Stimulated activated CD8-positive, alpha-beta memory T cell treated with anti-CD3 and anti-CD28 coated beads, Interleukin-4, amount 100 ng/mL, for 24 hours (primary cell): ENCODE data around the gene ARRDC5.
"Not testable (repeated sequence)": the region's sequence is repeated elsewhere in the genome, so short reads cannot be mapped to it uniquely, and the experiment has no call there.

Experiments
- DNase-seq: peaks from one replicate; pipeline ENCODE4 v3.0.0-alpha.2; 2020; ENCODE audit warnings: low read depth

Gene ARRDC5

DNA sequence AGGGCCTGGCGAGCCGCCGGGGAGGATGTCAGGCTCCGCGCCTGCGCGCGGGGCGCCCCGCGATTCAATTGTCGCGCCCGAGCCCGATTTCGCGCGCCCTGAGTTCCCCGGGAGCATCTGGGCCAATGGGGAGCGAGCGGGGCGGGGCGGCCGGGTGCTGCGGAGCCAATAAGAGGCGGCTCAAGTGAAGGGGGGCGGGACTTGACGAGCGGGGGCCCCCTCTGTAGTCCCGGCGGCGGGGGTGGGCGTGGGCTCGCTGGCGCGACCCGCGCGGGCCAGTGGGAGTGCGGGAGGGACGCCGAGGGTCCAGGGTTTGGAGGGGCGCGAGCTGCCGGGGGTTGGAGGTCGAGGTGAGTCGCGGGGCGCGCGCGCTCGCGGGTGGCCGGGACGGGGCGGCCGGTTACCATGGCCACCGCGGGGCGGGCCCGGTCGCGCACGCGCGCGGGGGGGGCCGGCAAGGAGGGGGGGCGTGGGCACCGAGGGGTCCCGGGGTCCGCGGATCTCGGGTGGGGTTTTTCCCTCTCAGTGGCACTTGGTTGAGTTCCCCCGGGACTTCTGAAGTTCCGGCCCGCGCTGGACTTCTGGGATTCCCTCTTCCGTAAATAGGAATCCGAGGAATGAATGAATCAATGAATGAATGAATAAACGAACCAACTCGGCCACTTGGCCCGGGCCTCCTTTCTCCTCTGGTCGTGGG lies 7.3 kb upstream of the ARRDC5 start:
- DNase-seq: peak; percentile 90

DNA sequence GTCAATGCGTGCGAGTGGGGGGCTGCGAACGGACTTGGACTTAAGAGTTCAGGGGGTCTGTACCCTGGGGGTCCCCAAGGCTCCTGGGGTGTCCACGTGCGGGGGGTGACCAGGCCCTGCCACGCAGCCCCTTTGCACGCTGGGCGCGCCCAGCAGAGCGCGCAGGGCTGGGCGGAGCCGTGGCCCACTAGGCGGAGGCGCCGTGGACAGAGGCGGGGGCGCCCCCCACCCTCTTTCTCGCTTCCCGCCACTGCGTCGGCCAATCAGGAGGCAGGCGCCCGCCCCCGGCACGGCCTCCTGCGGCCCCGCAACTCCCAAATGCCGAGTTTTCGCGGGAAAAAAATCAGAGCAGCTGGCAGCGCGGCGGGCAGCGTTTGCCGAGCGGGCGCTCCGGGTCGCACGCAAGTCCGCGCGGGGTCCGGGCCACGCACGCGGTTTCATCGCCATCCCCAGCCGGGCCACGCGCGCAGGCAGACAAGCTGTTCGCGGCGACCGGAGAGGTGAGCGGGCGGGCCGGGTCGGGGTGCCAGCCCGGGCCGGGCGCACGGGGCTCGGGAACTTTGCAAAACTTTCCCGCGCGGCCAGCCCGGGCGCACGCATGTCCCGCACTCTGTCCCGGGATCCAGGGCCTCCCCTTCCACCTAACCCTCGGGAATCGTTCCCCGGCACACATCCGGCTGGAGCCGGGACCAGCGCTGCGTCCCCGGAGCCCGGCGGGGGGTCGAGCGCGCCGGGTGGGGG lies 6.6 kb upstream of the ARRDC5 start, which contains the start of gene UHRF1:
UHRF1 (plus strand) TSS at position 346 of the 741 bp plus-strand sequence. CDS start 1,385 bp downstream, outside the sequence.
- DNase-seq: peak; percentile 70

DNA sequence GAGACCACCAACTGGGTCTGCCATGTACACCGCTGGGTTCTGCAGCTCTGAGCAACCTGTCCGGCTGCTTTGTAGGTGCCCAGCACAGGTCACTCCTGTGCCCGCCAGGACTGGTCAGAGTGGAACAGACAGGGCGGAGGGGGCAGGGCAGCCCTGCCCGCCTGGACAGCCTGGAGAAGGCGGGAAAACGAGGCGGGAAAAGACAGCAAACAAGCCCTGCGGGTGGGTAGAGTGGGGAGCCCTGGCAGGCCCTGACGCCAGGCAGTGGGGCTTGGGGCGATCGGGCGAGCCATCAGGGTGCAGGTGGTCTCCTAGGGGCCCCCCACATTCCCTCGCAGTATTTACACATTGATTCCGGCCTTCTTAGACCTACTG lies 6.1 kb upstream of the ARRDC5 start:
- DNase-seq: no peak

DNA sequence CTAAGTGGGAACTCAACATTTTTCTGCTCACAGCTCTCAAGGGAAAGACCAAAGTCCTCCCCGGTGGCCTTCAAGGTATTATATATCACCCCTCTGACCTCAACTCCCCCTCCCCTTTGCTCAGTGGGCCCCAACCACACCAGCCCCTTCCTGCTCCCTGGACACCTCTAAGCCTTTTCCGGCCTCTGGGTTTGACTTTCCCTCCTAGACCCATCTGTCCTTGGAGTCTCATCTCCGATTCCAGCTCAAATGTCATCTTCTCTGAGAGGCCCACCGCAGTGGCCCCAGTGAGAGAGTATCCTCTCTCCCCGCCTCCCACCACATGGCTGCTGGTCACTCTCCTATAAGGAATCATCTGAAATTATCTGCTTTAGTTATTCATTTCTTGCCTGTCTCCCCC lies 5.7 kb upstream of the ARRDC5 start:
- no peak for DNase-seq

DNA sequence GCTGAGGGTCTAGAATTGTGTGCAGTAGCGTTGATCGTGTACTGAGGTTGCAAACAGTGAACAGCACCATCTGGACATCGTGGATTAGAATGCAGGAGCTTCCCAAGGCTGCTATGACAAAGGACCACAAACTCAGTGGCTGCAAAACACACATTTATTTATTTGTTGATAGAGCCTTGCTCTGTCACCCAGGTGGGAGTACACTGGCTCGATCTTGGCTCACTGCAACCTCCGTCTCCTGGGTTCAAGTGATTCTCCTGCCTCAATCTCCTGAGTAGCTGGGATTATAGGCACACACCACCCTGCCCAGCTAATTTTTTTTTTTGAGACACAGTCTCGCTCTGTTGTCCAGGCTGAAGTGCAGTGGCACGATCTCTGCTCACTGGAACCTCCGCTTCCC lies 4.3 kb upstream of the ARRDC5 start:
- DNase-seq: no peak

DNA sequence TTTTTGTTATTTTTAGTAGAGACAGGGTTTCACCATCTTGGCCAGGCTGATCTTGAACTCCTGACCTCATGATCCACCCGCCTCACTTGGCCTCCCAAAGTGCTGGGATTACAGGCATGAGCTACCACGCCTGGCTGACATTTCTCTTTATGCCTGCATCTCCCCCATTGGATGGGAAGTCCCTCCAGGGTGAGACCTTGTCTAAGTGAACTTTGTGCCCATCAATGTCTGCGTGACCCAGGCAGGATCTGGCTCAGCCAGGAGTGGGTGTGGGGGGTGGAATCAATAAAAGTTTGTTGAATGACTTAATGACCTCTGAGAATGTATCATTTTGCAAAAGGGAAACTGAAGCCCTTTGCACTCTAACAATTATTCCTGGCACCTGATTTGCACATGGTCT lies 1.8 kb upstream of the ARRDC5 start:
- DNase-seq: no peak

DNA sequence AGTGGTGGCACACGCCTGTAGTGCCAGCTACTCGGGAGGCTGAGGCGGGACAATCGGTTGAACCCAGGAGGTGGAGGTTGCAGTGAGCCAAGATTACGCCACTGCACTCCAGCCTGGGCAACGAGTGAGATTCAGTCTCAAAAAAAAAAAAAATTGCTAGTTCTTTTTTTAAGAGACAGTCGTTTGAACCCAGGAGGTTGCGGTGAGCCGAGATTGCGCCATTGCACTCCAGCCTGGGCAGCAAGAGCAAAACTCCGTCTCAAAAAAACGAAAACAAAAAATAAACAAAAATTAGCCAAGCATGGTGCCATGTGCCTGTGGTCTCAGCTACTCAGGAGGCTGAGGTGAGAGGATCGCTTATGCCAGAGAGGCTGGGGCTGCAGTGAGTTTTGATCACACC lies 1.8 kb downstream of the ARRDC5 start:
- DNase-seq: not testable (repeated sequence)

DNA sequence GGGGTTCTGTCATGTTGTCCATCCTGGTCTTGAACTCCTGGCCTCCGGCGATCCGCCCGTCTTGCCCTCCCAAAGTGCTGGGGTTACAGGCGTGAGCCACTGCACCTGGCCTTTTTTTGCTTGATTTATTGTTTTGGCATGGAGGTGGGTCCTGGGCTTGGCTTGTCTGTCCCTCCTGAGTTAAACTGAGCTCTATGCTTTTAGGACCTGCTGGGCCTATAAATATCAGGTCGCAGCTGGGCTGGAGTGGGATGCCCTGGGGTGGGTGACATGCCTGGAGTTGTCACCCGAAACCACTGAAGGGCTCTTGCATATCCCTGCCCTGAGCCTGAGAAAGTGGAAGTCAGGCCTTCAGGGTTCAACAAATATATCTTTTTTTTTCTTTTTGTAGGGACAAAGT lies 5.5 kb downstream of the ARRDC5 start:
- DNase-seq: no peak

DNA sequence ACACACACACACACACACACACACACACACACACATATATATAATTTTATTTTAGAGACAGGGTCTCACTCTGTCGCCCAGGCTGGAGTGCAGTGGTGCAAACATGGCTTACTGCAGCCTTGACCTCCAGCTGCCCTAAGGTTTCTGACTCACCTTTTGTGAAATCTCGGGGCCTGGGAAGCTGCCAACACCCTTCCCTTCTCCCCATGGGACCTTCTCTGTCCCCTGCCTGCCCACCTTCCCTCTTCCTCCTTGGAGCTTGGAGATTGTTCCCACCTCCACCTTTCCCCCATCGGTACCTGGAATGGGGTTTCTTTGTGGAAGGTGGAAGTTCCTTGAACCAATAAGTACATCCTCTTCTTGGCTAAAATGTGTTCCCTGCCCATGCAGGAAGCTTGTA lies 6.3 kb downstream of the ARRDC5 start:
- no peak for DNase-seq

DNA sequence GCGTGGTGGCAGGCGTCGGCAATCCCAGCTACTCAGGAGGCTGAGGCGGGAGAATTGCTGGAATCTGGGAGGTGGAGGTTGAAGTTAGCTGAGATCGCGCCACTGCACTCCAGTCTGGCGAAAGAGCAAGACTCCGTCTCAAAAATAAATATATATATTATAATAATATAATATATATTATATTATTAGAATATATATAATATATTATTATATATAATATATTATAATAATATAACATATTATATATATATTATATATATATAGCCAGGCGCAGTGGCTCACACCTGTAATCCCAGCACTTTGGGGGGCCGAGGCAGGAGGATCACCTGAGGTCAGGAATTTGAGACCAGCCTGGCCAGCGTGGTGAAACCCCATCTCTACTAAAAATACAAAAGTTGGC lies 9.7 kb downstream of the ARRDC5 start:
- not testable (repeated sequence) for DNase-seq

DNA sequence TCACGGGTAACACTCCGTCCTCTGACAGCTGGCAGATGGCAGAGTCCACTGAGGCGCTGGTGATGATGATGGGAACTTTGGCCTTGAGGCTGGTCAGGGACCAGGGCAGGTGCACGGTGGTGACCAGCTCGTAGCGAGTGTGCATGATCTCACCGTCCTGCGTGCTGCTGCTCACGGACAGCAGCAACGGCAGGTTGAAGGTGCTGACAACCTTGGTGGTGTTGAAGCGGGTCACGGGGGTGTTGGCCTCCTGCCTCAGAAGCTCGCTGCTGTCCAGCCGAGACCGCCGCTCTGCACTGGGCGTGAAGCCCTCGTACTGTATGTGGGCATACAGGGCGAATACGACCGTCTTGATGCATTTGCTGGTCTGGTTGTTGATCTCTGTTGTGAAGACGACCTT lies 11.6 kb downstream of the ARRDC5 start:
- no peak for DNase-seq

DNA sequence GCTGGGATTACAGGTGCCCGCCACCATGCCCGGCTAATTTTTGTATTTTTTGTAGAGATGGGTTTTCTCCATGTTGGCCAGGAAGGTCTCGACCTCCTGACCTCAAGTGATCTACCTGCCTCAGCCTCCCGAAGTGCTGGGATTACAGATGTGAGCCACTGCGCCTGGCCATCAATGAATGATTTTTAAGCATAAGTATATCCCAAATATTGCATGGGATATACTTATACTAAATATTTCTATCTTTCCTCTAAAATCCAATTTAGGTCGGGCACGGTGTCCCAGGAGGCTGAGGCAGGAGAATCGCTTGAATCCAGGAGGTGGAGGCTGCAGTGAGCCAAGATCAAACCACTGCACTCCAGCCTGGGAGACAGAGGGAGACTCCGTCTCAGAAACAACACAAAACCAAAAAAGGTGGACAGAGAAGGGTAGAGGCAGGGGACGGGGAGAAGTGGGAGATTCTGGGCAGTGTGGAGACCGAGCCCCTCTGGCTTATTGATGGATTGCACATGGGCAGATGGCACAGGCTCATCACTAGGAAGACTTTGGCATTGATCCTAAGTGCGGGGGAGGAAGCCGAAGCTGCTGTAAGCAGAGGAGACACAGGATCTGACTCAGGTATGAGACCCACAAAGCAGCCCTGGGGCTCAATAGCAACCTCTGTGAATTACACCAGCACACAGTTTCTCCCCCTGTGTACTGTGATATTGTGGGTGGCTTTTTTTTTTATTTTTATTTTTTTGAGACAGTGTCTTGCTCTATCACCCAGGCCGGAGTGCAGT lies 13.5 kb downstream of the ARRDC5 start:
- DNase-seq: no peak

DNA sequence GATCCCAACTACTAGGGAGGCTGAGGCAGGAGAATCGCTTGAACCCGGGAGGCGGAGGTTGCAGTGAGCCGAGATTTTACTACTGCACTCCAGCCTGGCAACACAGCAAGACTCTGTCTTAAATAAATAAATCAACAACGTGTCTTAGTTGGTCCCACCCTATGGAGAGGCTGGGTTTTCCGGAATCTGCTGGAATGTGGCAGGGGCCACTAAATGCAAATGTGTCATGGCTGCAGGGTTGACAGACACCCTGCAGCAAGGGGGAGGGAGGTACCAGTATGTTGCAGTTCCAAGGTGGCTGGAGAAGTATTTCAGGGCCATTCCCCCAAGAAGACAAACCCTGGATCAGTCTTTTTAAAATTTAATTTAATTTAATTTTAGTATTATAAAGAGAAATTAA lies 14.9 kb downstream of the ARRDC5 start:
- DNase-seq: not testable (repeated sequence)

DNA sequence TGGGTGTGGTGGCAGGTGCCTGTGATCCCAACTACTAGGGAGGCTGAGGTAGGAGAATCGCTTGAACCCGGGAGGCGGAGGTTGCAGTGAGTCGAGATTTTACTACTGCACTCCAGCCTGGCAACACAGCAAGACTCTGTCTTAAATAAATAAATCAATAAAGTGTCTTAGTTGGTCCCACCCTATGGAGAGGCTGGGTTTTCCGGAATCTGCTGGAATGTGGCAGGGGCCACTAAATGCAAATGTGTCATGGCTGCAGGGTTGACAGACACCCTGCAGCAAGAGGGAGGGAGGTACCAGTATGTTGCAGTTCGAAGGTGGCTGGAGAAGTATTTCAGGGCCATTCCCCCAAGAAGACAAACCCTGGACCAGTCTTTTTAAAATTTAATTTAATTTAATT lies 17.7 kb downstream of the ARRDC5 start:
- DNase-seq: not testable (repeated sequence)

DNA sequence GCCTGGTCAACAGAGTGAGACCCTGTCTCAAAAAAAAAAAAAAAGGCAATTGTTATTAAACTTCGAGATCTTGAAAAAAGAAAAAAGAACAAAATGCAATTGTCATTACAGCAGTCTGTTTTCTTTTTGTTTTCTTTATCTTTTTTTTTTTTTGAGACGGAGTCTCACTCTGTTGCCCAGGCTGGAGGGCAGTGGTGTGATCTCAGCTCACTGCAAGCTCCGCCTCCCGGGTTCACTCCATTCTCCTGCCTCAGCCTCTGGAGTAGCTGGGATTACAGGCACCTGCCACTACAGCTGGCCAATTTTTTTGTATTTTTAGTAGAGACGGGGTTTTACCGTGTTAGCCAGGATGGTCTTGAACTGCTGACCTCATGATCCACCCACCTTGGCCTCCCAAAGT lies 19.8 kb downstream of the ARRDC5 start:
- not testable (repeated sequence) for DNase-seq

DNA sequence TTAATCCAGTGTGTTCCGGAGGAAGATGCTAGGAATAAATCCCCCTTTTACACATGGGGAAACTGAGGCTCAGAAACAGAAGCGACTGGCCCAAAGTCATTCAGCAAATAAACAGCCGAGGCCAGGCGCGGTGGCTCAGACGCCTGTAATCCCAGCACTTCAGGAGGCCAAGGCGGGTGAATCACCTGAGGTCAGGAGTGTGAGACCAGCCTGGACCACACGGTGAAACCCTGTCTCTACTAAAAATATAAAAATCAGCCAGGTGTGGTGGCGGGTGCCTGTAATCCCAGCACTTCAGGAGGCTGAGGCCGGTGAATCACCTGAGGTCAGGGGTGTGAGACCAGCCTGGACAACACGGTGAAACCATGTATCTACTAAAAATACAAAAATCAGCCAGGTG lies 23.7 kb downstream of the ARRDC5 start:
- DNase-seq: no peak

DNA sequence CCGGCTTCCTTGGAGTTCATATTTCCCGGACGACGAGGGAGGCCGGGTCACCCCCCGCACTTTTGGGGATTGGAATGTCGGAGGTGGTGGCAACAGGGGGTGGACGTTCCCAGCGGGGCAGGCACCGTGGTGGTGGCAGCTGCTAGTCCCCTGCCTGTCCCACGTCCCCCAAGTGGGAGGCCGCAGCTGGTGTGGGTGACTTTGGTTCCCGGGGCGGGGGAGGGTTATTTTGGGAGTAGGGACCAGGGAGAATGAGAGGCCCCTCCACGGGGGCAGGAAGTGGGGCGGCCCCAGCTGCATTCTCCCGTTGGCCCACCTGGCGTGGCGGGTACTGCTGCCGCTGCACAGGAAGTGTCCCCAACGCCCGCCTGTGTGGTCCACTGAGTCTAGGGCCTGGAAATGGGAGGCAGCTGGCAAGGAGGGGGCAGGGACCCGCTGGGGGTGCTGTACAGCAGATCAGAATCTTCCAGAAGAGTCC lies 24.2 kb downstream of the ARRDC5 start:
- no peak for DNase-seq

DNA sequence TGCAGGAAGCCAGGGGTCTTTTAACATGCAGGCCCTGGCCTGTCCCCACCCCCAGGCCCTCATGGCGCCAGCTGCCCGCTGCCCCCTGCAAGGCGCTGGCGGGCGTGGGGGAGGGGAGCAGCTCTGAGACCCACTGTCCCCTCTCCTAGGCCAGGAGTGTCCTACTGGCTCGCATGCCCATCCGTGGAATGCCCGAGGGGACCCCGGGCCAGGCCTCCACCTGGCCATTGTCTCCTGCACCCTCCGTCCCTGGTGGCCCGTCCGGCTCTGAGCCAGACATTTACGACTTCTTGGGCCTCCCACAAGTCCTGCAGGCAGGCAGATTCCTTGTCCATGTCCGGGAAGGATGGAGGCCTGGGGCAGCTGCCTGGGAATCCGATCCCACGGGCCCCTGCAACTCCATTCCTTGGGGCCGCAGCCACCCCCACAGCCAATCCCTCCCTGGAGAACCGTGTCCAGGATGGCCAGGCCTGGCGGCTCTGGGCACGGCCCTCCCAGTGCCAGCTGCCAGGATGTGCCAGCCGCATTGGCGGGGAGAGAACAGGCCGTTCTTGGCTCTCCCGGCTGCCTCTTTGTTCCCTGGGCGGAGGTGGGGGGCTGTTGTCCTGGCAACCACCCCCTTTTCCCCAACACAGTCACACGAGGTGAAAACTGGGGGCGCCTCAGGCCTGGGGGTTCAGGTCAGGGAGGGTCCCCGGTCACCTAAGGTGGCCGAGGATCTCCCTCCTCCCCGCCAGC lies 24.8 kb downstream of the ARRDC5 start:
- DNase-seq: no peak

DNA sequence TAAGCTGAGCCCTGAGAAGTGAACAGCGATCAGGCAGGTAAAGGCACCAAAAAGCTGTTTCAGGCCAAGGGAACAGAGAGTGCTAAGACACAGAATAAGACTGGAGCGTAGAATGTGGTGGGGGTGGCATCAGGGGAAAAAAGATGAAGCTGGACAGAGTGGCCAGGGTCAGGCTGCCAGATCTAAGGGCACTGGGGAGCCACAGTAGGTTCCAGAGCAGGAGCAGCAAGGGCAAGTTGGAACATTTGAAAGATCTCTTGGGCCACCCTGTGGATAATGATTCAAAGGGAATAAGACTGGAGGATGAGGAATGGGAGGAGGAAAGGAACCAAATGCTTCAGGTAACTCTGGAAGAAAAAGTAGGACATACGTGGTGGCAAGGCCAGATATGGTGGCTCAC lies 28.8 kb downstream of the ARRDC5 start:
- no peak for DNase-seq

DNA sequence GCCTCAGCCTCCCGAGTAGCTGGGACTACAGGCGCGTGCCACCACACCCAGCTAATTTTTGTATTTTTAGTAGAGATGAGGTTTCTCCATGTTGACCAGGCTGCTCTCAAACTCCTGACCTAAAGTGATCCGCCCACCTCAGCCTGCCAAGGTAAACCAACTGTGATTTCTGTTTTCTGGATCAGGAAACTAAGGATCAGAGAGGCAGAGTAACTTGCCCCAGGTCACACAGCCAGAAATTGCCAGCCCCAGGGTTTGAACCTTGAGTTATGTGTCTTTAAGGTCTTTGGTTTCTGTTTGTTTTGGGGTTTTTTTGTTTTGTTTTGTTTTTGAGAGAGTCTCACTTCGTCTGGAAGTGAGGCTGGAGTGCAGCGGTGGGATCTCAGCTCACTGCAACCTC lies 31.0 kb downstream of the ARRDC5 start:
- no peak for DNase-seq

DNA sequence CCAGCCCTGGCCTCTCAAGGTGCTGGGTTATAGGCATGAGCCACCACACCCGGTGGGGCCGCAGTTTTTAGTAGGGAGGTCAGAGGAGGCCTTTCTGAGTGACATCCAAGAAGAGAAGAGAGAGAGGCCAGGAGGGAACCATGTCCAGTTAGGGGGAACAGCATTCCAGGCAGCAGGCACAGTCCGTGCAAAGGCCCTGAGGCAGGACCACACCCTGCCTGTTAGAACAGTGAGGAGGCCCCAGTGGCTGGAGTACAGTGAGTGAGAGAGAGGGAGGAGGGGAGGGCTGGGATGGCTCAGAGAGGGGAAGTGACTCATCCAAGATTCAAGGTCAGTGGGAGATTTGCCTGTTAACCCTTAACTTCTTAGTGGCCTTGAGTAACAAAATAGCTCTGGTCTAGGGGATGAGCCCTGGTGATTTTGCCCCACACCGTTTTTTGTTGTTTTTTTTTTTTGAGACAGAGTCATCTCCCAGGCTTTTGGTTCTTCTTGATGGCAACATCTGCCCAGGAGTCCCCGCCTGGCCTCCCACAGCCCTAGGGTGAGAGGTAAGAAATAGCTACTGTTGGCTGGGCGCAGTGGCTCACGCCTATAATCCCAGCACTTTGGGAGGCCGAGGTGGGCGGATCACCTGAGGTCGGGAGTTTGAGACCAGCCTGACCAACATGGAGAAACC lies 32.5 kb downstream of the ARRDC5 start:
- DNase-seq: no peak
